Osteoblast (primary cell): ENCODE data around the gene KCNT2. TPM values are rescaled to one million over a fixed set of nuclear protein-coding genes. Genes with fewer than 3 reads are reported as not detected.

Experiments
- DNase-seq: peaks from one replicate; pipeline ENCODE4 v3.0.0; 2011; ENCODE audit warnings: low spot score, mixed read lengths; ENCODE audit not compliant: insufficient read length; ENCODE audit errors: missing footprints
- H2AFZ ChIP-seq: 2 replicates; pipeline ENCODE4 v1.6.0; 2011; ENCODE audit warnings: mild to moderate bottlenecking, low read length
- H3K27ac ChIP-seq: 2 replicates; pipeline ENCODE4 v1.5.1; 2011; ENCODE audit warnings: mild to moderate bottlenecking, low read depth, low read length, moderate library complexity
- H3K27me3 ChIP-seq: 2 replicates; pipeline ENCODE4 v1.6.0; 2012; ENCODE audit warnings: mild to moderate bottlenecking, control low read depth, inconsistent platforms, low read length, moderate library complexity; ENCODE audit not compliant: insufficient read depth
- H3K36me3 ChIP-seq: 2 replicates; pipeline ENCODE4 v1.5.1; 2011; ENCODE audit warnings: mild to moderate bottlenecking, low read length, control low read depth, moderate library complexity; ENCODE audit not compliant: insufficient read depth
- H3K4me1 ChIP-seq: 2 replicates; pipeline ENCODE4 v1.5.1; 2011; ENCODE audit warnings: mild to moderate bottlenecking, low read length, control low read depth, moderate library complexity; ENCODE audit not compliant: insufficient read depth
- H3K4me2 ChIP-seq: 2 replicates; pipeline ENCODE4 v1.6.0; 2011; ENCODE audit warnings: mild to moderate bottlenecking, low read length; ENCODE audit not compliant: insufficient read depth
- H3K4me3 ChIP-seq: fragments of 200-600 bp; sonication (generic); 3 replicates; pipeline ENCODE4 v1.5.1; 2012; ENCODE audit warnings: mild to moderate bottlenecking, low read length, inconsistent platforms; ENCODE audit not compliant: insufficient read depth
- H3K79me2 ChIP-seq: 2 replicates; pipeline ENCODE4 v1.6.0; 2012; ENCODE audit warnings: mild to moderate bottlenecking, low read length, control low read depth, inconsistent platforms; ENCODE audit not compliant: insufficient read depth
- H3K9me3 ChIP-seq: 2 replicates; pipeline ENCODE4 v1.5.1; 2011; ENCODE audit warnings: low read depth, low read length, control low read depth
- H4K20me1 ChIP-seq: 2 replicates; pipeline ENCODE4 v1.6.0; 2012; ENCODE audit warnings: mild to moderate bottlenecking, low read length, control low read depth; ENCODE audit not compliant: insufficient read depth
- total RNA-seq: library from RNA; depleted of rRNA; stranded (reverse); fragments of >200 nt; gene quantifications from 2 replicates; pipeline ENCODE4 v1.2.3, GENCODE V29; 2012
- TF ChIP-seq, protein P1 (sequence below): IDR thresholded peaks from 2 replicates; pipeline ENCODE4 v1.5.1; 2011; ENCODE audit warnings: mild to moderate bottlenecking, low read depth, low read length, moderate library complexity; ENCODE audit errors: extremely low read depth

Gene KCNT2
- total RNA-seq, 1 donor: 10.5 TPM

- Histone ChIP-seq H3K27me3 (no peaks in the 10 kb centered on the region), H3K4me3 (no peak overlapping the region), H3K4me2 (no peak overlapping the region), H3K79me2 (no peaks in the 10 kb centered on the region), H3K36me3 (no peaks in the 10 kb centered on the region), H3K4me1 (no peaks in the 10 kb centered on the region), H3K27ac (no peak overlapping the region), H2AFZ (no peak overlapping the region), H3K9me3 (no peaks in the 10 kb centered on the region), H4K20me1 (no peaks in the 10 kb centered on the region)
- no peak for DNase-seq
- TF ChIP-seq, protein P1, sequence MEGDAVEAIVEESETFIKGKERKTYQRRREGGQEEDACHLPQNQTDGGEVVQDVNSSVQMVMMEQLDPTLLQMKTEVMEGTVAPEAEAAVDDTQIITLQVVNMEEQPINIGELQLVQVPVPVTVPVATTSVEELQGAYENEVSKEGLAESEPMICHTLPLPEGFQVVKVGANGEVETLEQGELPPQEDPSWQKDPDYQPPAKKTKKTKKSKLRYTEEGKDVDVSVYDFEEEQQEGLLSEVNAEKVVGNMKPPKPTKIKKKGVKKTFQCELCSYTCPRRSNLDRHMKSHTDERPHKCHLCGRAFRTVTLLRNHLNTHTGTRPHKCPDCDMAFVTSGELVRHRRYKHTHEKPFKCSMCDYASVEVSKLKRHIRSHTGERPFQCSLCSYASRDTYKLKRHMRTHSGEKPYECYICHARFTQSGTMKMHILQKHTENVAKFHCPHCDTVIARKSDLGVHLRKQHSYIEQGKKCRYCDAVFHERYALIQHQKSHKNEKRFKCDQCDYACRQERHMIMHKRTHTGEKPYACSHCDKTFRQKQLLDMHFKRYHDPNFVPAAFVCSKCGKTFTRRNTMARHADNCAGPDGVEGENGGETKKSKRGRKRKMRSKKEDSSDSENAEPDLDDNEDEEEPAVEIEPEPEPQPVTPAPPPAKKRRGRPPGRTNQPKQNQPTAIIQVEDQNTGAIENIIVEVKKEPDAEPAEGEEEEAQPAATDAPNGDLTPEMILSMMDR: no peak
Observed at GRCh38 chr1:196454792-196455191, 153.4 kb downstream of the KCNT2 start.

GRCh38 chr1:196451103-196451502 lies 157.1 kb downstream of the KCNT2 start:
- no peak overlapping the region for H3K4me2 ChIP-seq
- H3K27ac ChIP-seq: no peak overlapping the region
- no peaks in the 10 kb centered on the region for H3K36me3 ChIP-seq
- no peak overlapping the region for H2AFZ ChIP-seq
- no peaks in the 10 kb centered on the region for H3K9me3 ChIP-seq
- TF ChIP-seq, protein P1: no peak
- no peaks in the 10 kb centered on the region for H3K27me3 ChIP-seq
- no peaks in the 10 kb centered on the region for H4K20me1 ChIP-seq
- no peaks in the 10 kb centered on the region for H3K4me1 ChIP-seq
- no peak for DNase-seq
- H3K79me2 ChIP-seq: no peaks in the 10 kb centered on the region
- H3K4me3 ChIP-seq: no peak overlapping the region

- no peak overlapping the region for H3K4me3 ChIP-seq
- TF ChIP-seq, protein P1: no peak
- H3K27ac ChIP-seq: no peak overlapping the region
- no peaks in the 10 kb centered on the region for H3K27me3 ChIP-seq
- H3K36me3 ChIP-seq: no peaks in the 10 kb centered on the region
- DNase-seq: no peak
- no peaks in the 10 kb centered on the region for H3K4me1 ChIP-seq
- H3K79me2 ChIP-seq: no peaks in the 10 kb centered on the region
- no peak overlapping the region for H2AFZ ChIP-seq
- H3K4me2 ChIP-seq: no peak overlapping the region
- H3K9me3 ChIP-seq: no peaks in the 10 kb centered on the region
- H4K20me1 ChIP-seq: no peaks in the 10 kb centered on the region
Observed at GRCh38 chr1:196450143-196451095, 157.8 kb downstream of the KCNT2 start.

DNA sequence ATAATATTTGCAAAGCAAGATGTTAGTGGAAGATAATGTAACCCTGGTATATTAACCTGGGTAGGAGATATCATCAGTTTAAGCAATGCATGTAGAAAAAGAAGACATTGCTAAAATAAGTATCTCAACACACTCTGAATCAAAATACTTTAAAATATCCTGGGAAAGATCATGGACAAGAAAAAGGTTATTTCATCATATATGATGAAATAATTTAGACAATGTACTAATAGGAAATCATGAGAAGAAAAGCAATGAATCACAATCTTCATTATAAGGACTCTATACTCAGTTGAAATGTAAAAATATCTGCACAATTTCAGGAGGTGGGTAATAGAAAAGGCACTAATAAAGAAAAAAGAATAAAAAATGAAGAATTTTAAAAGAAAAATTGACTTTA lies 158.8 kb downstream of the KCNT2 start:
- H3K9me3 ChIP-seq: no peaks in the 10 kb centered on the region
- DNase-seq: no peak
- no peak overlapping the region for H3K4me2 ChIP-seq
- H3K27ac ChIP-seq: no peak overlapping the region
- no peaks in the 10 kb centered on the region for H3K27me3 ChIP-seq
- H3K4me3 ChIP-seq: no peak overlapping the region
- H4K20me1 ChIP-seq: no peaks in the 10 kb centered on the region
- H2AFZ ChIP-seq: no peak overlapping the region
- no peaks in the 10 kb centered on the region for H3K4me1 ChIP-seq
- H3K79me2 ChIP-seq: no peaks in the 10 kb centered on the region
- TF ChIP-seq, protein P1: no peak
- H3K36me3 ChIP-seq: no peaks in the 10 kb centered on the region
